HG02938 (cell line): ENCODE data around the gene FOXG1.

ENCODE experiments used
- ATAC-seq: cut with Tn5 transposase; IDR thresholded peaks from one replicate; pipeline ENCODE4 v1.9.1; 2021; ENCODE audit warnings: mild to moderate bottlenecking, moderate library complexity; ENCODE audit not compliant: unreplicated experiment

Gene FOXG1

GRCh38 chr14:28766469-28766955, at the start of gene FOXG1:
TSS of gene FOXG1 (plus strand) at chr14:28766787. CDS start at chr14:28767280, 493 bp downstream.
- no peak for ATAC-seq

GRCh38 chr14:28719130-28719529, 47.5 kb upstream of the FOXG1 start:
- ATAC-seq, result no peak

- no peak for ATAC-seq
These were observed 35.2 kb upstream of the FOXG1 start for GRCh38 chr14:28731358-28731757.

- no peak for ATAC-seq
These were observed 24.3 kb upstream of the FOXG1 start for GRCh38 chr14:28742171-28742846.

GRCh38 chr14:28744126-28744525, 22.5 kb upstream of the FOXG1 start:
- no peak for ATAC-seq

GRCh38 chr14:28745176-28745575, 21.4 kb upstream of the FOXG1 start:
- ATAC-seq, result no peak

GRCh38 chr14:28746247-28746646, 20.3 kb upstream of the FOXG1 start:
- no peak for ATAC-seq

- ATAC-seq, result no peak
These were observed 15.0 kb upstream of the FOXG1 start for GRCh38 chr14:28751467-28752058.

- ATAC-seq, result no peak
These were observed 12.2 kb upstream of the FOXG1 start for GRCh38 chr14:28754209-28754985.

GRCh38 chr14:28755198-28755815, 11.3 kb upstream of the FOXG1 start:
- ATAC-seq, result no peak

- no peak for ATAC-seq
These were observed 10.7 kb upstream of the FOXG1 start for GRCh38 chr14:28755884-28756268.

GRCh38 chr14:28756269-28756883, 10.2 kb upstream of the FOXG1 start:
- no peak for ATAC-seq

- ATAC-seq, result no peak
These were observed 9.6 kb upstream of the FOXG1 start for GRCh38 chr14:28756884-28757570.

GRCh38 chr14:28757786-28758185, 8.8 kb upstream of the FOXG1 start:
- ATAC-seq, result no peak

GRCh38 chr14:28758253-28758884, 8.2 kb upstream of the FOXG1 start:
- ATAC-seq, result no peak

GRCh38 chr14:28758885-28759652, 7.5 kb upstream of the FOXG1 start:
- no peak for ATAC-seq

- no peak for ATAC-seq
These were observed 6.8 kb upstream of the FOXG1 start for GRCh38 chr14:28759653-28760313.

GRCh38 chr14:28760431-28760996, 6.1 kb upstream of the FOXG1 start:
- ATAC-seq, result no peak
